HG03095 (cell line): Measurements from ENCODE around the gene ACSF3.

Experiments used
- ATAC-seq: cut with Tn5 transposase; IDR thresholded peaks from one replicate; pipeline ENCODE4 v1.9.1; 2021; ENCODE audit warnings: moderate library complexity; ENCODE audit not compliant: unreplicated experiment

The ACSF3 gene

DNA sequence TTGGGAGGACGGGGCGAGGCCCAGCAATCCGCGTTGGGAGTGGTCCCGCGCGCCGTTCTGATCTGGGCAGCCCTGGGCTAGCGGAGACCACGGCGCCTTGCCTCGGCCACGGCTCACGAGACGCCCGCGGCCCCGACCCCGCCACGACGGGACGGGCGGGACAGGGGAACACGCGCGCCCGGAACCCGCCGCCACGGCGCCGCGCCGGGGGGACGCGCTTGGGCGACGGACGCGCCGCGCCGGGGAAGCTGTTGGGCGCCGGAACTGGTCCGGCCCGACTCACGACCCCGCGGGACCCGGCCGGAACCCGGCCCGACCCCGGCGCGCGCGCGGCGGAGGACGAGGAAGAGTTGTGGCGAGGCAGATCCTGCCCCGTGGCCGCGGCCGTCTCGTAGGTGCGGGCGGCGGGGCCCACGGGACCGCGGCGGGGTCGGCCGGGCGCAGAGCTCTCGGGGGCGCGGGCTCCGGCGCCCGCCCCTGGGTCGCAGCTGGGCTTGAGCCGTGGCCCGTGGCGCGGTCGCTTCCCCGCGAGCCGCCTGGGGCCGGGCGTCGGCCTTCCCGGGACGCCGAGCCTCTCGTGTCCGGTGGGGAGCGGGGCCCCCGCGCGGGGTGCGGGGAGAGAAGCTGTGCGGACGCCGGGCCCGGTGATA lies at the start of gene ACSF3:
TSS of gene ACSF3 (plus strand) at position 251 of the 650 bp plus-strand sequence. CDS start 6,830 bp downstream, outside the sequence.
- no peak for ATAC-seq

DNA sequence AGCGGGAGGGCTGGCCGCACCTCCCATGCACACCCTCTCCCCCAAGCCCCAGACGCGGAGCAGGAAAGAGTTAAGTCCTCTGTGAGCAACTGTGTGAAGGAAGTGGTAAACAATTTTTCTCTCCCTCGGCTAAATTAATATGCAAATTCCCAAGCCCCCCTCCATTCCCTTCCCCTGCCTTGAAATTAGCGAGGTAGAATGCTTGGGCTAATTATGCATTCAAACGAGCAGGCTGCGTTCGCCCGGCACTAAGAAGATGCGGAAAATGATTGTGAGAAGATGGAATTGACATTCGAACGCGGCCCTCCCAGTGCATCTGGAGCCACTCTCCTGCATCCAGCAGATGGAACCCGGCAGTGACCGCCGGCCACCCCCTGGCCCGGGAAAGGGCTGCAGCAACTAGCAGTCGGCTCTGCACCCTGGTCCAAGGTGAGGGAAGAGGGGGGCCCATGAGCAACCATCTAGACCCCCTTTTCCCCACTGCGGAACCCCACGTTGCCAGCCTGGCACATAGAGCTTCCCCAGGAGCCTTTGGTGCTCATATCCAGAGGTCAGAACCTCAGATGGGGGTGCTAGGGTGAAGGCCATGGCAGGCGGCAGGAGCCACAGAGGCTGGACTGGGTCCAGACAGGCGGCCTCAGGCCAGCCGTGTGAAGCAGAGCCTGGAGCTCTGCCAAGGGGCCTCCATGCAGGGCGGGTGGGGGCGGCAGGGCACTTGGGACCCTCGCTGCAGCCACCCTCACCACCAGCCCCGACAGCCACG lies 49.1 kb upstream of the ACSF3 start:
- ATAC-seq: no peak

DNA sequence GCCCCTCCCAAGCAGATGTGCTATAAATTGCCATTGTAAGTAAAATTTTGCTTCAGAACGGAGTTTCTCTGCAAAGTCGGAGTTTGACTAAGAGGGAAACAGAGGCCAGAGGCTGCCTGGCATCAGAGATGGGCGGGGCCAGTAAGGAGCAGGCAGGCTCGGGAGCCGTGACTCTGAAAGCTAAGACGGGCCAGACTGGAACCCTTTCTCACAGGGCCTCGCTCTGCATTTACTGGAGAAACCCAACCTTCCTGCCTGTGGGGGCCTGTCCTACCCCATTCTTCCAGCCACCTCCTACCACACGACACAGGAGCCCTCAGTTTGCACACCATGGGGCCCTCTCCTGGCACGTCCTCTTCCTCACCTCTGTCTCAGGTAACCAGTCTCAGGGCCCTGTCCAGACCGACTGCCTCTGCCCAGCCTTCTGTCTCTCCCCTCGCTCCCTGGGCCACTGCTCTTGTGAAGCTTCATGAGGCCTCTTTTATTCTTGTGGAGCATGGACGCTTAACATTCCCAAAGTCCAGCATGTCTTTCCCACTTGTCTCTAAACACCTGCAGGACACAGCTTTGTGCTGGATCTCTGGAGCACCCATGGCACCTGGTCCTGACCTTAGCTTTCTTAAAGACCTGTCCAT lies 48.4 kb upstream of the ACSF3 start:
- no peak for ATAC-seq

GRCh38 chr16:89045881-89046280 lies 47.8 kb upstream of the ACSF3 start:
- ATAC-seq: no peak

GRCh38 chr16:89046491-89046890 lies 47.2 kb upstream of the ACSF3 start:
- ATAC-seq: no peak

GRCh38 chr16:89047331-89048089 lies 46.1 kb upstream of the ACSF3 start:
- ATAC-seq: no peak

- ATAC-seq: no peak
Observed at GRCh38 chr16:89048090-89048725, 45.4 kb upstream of the ACSF3 start.

DNA sequence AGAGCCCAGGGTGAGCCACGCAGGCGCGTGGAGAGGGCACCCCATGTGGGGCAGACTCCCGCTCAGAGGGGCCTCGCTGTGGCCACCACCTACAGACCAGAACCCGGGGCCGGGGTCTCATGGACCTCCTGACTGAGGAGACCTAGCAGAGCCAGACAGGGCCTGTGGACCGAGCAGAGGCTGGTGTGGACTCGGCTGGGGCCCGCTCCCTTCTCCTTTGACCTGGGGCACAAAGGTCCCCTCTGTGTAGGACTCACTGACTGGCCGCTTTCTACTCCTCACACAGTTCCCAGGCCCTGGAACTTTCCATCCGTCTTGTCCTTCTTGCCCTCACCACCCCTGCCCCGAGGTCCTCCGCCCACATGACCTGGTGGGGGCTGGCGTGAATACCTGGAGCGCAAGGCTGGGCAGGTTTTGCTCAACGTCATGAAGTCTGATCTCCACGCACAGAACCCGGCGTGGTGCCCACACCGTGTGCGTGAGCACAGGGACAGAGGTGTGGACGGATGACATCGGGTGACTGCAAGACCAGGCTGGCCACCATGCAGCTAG lies 44.7 kb upstream of the ACSF3 start:
- no peak for ATAC-seq

- no peak for ATAC-seq
Observed at GRCh38 chr16:89049484-89050118, 44.1 kb upstream of the ACSF3 start.

DNA sequence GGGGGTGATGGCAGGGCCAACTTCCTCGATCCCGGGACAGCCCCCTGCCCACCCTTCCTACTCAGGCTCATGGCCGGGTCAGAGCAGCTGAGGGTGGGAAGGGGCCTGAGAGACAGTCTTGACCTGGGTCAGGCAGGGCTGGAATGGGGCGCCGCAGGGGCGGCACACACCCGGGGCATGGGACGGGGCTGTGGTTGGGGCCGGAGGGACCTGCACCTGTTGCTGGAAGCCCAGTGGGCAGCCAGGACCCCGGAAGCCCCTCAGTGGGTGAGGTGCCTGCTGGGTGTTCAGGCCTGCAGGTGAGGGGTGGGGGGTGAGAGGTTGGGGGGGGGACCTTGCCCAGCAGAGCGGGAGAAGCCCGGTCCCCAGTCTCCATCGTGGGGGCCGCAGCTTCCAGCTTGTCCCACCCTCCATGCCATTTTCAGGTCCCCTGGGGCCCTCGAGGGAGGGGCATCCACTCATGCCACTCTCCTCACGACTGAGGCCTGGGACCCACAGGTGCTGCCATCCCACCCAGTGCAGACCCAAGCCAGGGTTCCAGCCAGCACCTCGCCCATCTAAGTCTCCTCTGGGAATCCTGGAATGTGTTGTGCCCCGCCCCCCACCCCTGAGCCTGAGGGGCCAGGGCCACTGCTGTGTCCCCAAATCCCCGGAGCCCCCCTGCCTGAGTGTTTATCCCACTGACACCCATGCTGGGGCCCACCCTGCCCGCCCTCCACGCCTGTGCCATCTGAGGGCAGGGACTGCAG lies 43.4 kb upstream of the ACSF3 start:
- ATAC-seq: no peak

GRCh38 chr16:89050868-89051311 lies 42.8 kb upstream of the ACSF3 start:
- ATAC-seq: no peak

DNA sequence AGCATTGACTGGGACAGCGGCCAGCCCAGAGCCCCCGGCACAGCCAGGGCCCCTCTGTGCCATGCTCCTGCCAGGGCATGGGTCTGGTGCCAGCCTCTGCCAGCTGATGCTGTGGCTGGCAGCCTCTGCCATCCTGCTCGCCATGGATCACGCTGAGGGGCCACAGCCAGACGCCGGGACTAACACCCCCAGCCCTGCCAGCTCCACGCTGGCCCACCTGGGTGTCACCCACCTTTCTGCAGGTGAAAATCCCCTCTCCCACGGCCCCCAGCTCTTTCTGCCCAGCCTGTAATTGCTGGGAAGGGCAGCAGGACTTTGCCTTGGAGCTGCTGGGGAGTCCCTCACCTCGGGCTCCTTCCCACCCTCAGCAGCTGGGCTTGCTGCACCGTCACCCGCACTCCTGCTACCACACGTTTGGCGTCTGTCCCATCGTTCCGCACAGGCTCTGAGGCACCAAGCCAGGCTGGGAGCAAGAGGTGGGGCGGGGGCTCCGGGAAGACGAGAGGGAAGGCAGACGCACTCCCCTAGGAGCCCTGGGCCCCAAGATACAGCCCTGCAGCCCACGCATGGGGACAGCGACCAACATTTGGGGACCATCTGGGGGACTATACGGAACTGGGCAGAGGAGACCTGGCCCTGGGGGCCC lies 42.0 kb upstream of the ACSF3 start:
- no peak for ATAC-seq

DNA sequence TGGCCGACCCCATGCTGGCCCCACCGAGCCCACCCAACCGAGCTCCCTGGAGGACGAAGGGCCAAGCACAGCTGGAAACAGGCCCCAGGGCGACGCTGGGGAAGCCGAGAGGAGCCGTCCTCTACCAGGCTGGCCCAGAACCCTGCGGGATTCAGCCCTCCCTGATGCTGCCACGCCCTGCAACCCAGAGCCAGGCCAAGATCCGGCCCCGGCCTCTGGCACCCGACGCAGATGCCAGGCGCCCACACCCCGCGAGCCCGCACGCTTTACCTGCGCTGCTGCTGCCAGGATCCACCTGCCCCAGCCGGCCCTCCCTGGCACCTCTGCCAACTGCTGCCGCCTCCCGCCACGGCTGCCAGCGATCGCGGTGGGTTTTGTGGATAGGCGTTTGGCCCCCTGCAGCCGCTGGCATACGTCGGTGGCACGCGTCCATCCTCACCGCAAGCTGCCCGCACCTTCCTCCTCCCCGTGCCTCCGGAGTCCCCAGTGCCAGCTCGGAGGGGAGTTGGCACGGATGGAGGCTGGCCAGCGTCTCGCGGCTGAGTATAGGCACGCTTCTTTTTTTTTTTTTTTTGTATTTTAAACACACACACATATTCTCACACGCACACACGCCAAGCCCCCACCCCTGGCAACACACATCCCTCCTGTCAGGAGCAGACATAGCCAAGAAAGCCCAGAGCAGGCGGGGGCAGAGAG lies 41.3 kb upstream of the ACSF3 start:
- ATAC-seq: no peak

DNA sequence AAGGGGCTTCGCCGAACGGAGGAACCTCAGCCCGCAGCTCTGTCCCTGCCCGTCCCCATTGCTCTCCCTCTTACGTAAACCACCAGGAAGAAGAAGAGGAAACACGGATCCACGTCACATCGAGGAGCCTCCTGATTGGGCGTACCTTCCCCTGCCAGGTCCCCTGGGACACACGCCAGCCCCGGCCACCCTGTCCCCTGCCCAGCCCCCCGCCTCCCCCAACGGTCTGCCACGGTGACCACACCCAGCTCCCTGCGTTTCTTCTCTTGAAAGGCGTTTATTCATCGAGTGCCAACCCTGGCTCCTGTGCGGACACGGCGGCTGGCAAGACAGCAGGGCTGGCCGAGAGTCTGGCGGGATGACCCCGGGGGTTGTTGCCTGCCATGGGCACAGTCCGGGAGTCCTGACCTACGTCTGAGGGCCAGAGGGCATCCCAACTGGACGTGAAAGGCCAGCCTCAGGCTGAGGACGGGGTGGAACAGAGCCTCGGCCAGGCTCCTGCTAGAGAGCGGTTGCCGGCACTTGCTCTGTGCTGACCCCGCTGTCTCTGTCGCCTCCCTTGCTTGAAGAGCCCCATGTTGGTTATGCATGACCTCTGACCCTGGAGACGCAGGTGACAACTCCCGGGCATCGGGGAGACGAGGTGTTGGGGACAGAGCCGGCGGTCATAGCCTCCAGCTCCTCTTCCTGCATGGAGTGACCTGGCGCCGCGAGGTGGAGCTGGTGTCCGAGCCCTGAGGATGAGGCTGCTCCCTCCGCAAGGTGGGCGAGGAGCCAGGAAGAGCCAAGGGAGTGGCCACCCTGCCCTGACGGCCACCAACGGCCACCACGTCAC lies 40.5 kb upstream of the ACSF3 start:
- no peak for ATAC-seq

DNA sequence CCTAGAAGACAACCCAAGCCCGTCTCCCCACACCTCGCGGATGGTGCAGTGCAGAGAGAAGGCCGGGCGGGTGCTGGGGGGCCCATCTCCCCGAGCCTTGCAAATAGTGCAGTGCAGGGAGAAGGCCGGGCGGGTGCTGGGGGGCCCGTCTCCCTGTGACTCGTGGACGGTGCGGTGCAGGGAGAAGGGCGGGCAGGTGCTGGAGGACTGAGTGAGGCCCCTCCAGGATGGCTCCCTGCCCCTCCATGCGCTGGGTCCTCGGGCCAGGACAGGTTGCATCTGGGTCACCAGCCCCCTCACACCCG lies 40.0 kb upstream of the ACSF3 start:
- ATAC-seq: no peak

GRCh38 chr16:89054261-89054661 lies 39.4 kb upstream of the ACSF3 start:
- no peak for ATAC-seq

- ATAC-seq: no peak
Observed at GRCh38 chr16:89054714-89055113, 38.9 kb upstream of the ACSF3 start.

- ATAC-seq: no peak
Observed at GRCh38 chr16:89055313-89055712, 38.3 kb upstream of the ACSF3 start.
